HCT116 (cell line): ENCODE results near the gene CYB5D1. TPM values are rescaled to one million over a fixed set of nuclear protein-coding genes. Genes with fewer than 3 reads are reported as not detected.
A peak's percentile ranks its signal among the peaks of the same experiment; 100 is the strongest.

ENCODE experiments used
- ATAC-seq: fragments of 200-7000 bp; cut with Tn5 transposase; 2 replicates; pipeline ENCODE4 v1.9.1; 2020; ENCODE audit warnings: mild to moderate bottlenecking, moderate library complexity
- Bru-seq: library from RNA; stranded (reverse); fragments of 400-500 nt; gene quantifications from one replicate; lab custom pipeline; 2021; lab: Mats Ljungman, UMichigan
- BruChase-seq, 2 experiments: library from RNA; stranded (reverse); fragments of 400-500 nt; gene quantifications; one replicate each; lab custom pipeline; 2021; lab: Mats Ljungman, UMichigan
- BruUV-seq: library from RNA; stranded (reverse); fragments of 400-500 nt; replicated peaks from 2 replicates; lab custom pipeline; 2021; lab: Mats Ljungman, UMichigan
- CTCF ChIA-PET: fragments of 300-600 bp; sonication (Branson Sonifier 250); formaldehyde crosslinking; loops from one replicate; lab custom pipeline; 2021; ENCODE audit warnings: antibody characterized with exemption; lab: Charles Lee
- POLR2A ChIA-PET: fragments of 300-600, 350-600 bp; sonication (Branson Sonifier 250); formaldehyde crosslinking; loops from one replicate; lab custom pipeline; 2021; ENCODE audit warnings: antibody characterized with exemption; lab: Charles Lee
- RAD21 ChIA-PET, 2 experiments: fragments of 300-600 bp; sonication (Branson Sonifier 250); formaldehyde crosslinking; loops; one replicate each; lab custom pipeline; 2023; ENCODE audit warnings: low total read pairs in 2 of 2; ENCODE audit not compliant: uncharacterized antibody in 2 of 2, unreplicated experiment in 2 of 2, low non-redundant PET in 1 of 2; lab: Charles Lee
- DNase-seq: peaks from one replicate; pipeline ENCODE4 v3.0.0-alpha.2; 2010; ENCODE audit warnings: low read depth, low spot score
- H2AFZ ChIP-seq: fragments of 200-600 bp; shearing (Covaris generic), sonication (generic); 2 replicates; pipeline ENCODE4 v1.6.1; 2017; ENCODE audit warnings: low read depth, mixed run types, mixed read lengths, antibody characterized with exemption, low read length; ENCODE audit not compliant: poor library complexity, severe bottlenecking
- H3K27ac ChIP-seq: 2 replicates; pipeline ENCODE4 v1.5.1; 2012; ENCODE audit warnings: low read depth, low read length
- H3K27me3 ChIP-seq: fragments of 200-600 bp; sonication (generic); 2 replicates; pipeline ENCODE4 v1.6.1; 2016; ENCODE audit warnings: mixed run types, low read length, mixed read lengths; ENCODE audit not compliant: insufficient read depth
- H3K36me3 ChIP-seq, 2 experiments: fragments of 200-500 bp in 1 of 2; fragments of 200-600 bp in 1 of 2; sonication (Bioruptor generic) in 1 of 2; sonication (generic) in 1 of 2; 2 replicates each; pipeline versions ENCODE4 v1.5.1 to v1.6.1; 2014 to 2016; ENCODE audit warnings: low read length in 2 of 2, inconsistent platforms in 1 of 2, mixed read lengths in 1 of 2, mixed run types in 1 of 2; ENCODE audit not compliant: insufficient read depth in 2 of 2, control insufficient read depth in 1 of 2
- H3K4me1 ChIP-seq, 2 experiments: fragments of 200-600 bp in 1 of 2; sonication (generic) in 1 of 2; 2 replicates each; pipeline versions ENCODE4 v1.5.1 to v1.6.1; 2012 to 2017; ENCODE audit warnings: low read length in 2 of 2, inconsistent platforms in 1 of 2, mild to moderate bottlenecking in 1 of 2, mixed read lengths in 1 of 2, mixed run types in 1 of 2, moderate library complexity in 1 of 2; ENCODE audit not compliant: insufficient read depth in 2 of 2, control insufficient read depth in 1 of 2
- H3K4me2 ChIP-seq: fragments of 200-600 bp; sonication (generic); 2 replicates; pipeline ENCODE4 v1.6.1; 2017; ENCODE audit warnings: mixed run types, low read length, mixed read lengths
- H3K4me3 ChIP-seq, 2 experiments: fragments of 200-600 bp in 1 of 2; sonication (generic) in 1 of 2; replicated peaks in 1 of 2; 2 replicates each; pipeline ENCODE4 v1.5.1; 2011 to 2016; ENCODE audit warnings: low read length in 2 of 2, control low read depth in 1 of 2, low read depth in 1 of 2, mild to moderate bottlenecking in 1 of 2, mixed read lengths in 1 of 2, mixed run types in 1 of 2
- H3K79me2 ChIP-seq: fragments of 200-600 bp; sonication (generic); 2 replicates; pipeline ENCODE4 v1.6.1; 2017; ENCODE audit warnings: mild to moderate bottlenecking, mixed run types, low read length, moderate library complexity, mixed read lengths; ENCODE audit not compliant: insufficient read depth
- H3K9ac ChIP-seq: fragments of 200-600 bp; sonication (generic); 2 replicates; pipeline ENCODE4 v1.6.1; 2016; ENCODE audit warnings: low read length, mixed read lengths
- H3K9me2 ChIP-seq: fragments of 200-600 bp; sonication (generic), shearing (Covaris generic); 2 replicates; pipeline ENCODE4 v1.6.1; 2017; ENCODE audit warnings: mixed run types, mild to moderate bottlenecking, moderate library complexity; ENCODE audit not compliant: insufficient read depth
- H3K9me3 ChIP-seq, 2 experiments: fragments of 200-500 bp in 1 of 2; fragments of 200-600 bp in 1 of 2; sonication (Bioruptor generic) in 1 of 2; sonication (generic) in 1 of 2; 2 replicates each; pipeline ENCODE4 v1.6.1; 2014 to 2017; ENCODE audit warnings: low read length in 2 of 2, mixed read lengths in 2 of 2, inconsistent platforms in 1 of 2, low read depth in 1 of 2, mild to moderate bottlenecking in 1 of 2, mixed run types in 1 of 2, moderate library complexity in 1 of 2; ENCODE audit not compliant: control insufficient read depth in 1 of 2, insufficient read depth in 1 of 2
- H4K20me1 ChIP-seq: fragments of 200-600 bp; sonication (generic), shearing (Covaris generic); 2 replicates; pipeline ENCODE4 v1.6.1; 2017; ENCODE audit warnings: mixed run types, mild to moderate bottlenecking, moderate library complexity; ENCODE audit not compliant: insufficient read depth
- CBX3 ChIP-seq: IDR thresholded peaks from 2 replicates; pipeline ENCODE4 v1.6.1; 2012; ENCODE audit warnings: low read depth
- CTCF ChIP-seq, 3 experiments: fragments of 200-600 bp in 1 of 3; sonication (generic) in 1 of 3; IDR thresholded peaks in 2 of 3; conservative IDR thresholded peaks in 1 of 3; 2 replicates each; pipeline ENCODE4 v1.5.1; 2012 to 2017; ENCODE audit warnings: low read depth in 2 of 3, low read length in 2 of 3, antibody characterized with exemption in 1 of 3, borderline replicate concordance in 1 of 3, control low read depth in 1 of 3, mild to moderate bottlenecking in 1 of 3, mixed read lengths in 1 of 3, mixed run types in 1 of 3, moderate library complexity in 1 of 3; ENCODE audit not compliant: insufficient read depth in 1 of 3
- EGR1 ChIP-seq: IDR thresholded peaks from 2 replicates; pipeline ENCODE4 v1.6.1; 2012; ENCODE audit warnings: low read depth
- ELF1 ChIP-seq: IDR thresholded peaks from 2 replicates; pipeline ENCODE4 v1.6.1; 2012; ENCODE audit warnings: low read depth, borderline replicate concordance
- EZH2 ChIP-seq: fragments of 200-600 bp; sonication (generic); IDR thresholded peaks from 2 replicates; pipeline ENCODE4 v1.6.1; 2017; ENCODE audit warnings: antibody characterized with exemption, mixed run types
- EZH2phosphoT487 ChIP-seq: fragments of 200-600 bp; IDR thresholded peaks from 2 replicates; pipeline ENCODE4 v1.6.1; 2018; ENCODE audit warnings: antibody characterized with exemption, borderline replicate concordance
- FOSL1 ChIP-seq: IDR thresholded peaks from 2 replicates; pipeline ENCODE4 v1.6.1; 2012; ENCODE audit warnings: low read depth
- JUND ChIP-seq: IDR thresholded peaks from 2 replicates; pipeline ENCODE4 v1.6.1; 2012
- POLR2A ChIP-seq: IDR thresholded peaks from 2 replicates; pipeline ENCODE4 v1.7.0; 2011; ENCODE audit warnings: borderline replicate concordance; ENCODE audit not compliant: insufficient read depth, insufficient read length; ENCODE audit errors: extremely low read depth
- RAD21 ChIP-seq: IDR thresholded peaks from 2 replicates; pipeline ENCODE4 v1.6.1; 2012; ENCODE audit warnings: low read depth, mild to moderate bottlenecking
- REST ChIP-seq: IDR thresholded peaks from 2 replicates; pipeline ENCODE4 v1.6.1; 2012; ENCODE audit warnings: low read depth
- SIN3A ChIP-seq: IDR thresholded peaks from 2 replicates; pipeline ENCODE4 v1.6.1; 2012; ENCODE audit warnings: low read depth
- SRF ChIP-seq: IDR thresholded peaks from 2 replicates; pipeline ENCODE4 v1.6.1; 2012; ENCODE audit warnings: low read depth
- TCF7L2 ChIP-seq: IDR thresholded peaks from 2 replicates; pipeline ENCODE4 v1.7.0; 2011; ENCODE audit warnings: borderline replicate concordance, inconsistent platforms; ENCODE audit not compliant: insufficient read depth, insufficient read length; ENCODE audit errors: extremely low read depth
- YY1 ChIP-seq: IDR thresholded peaks from 2 replicates; pipeline ENCODE4 v1.6.1; 2011; ENCODE audit warnings: low read length, low read depth, moderate library complexity, mild to moderate bottlenecking; ENCODE audit not compliant: insufficient replicate concordance; ENCODE audit errors: extremely low read depth
- ZBTB33 ChIP-seq: IDR thresholded peaks from 2 replicates; pipeline ENCODE4 v1.6.1; 2011; ENCODE audit warnings: mild to moderate bottlenecking, low read length, moderate library complexity; ENCODE audit not compliant: insufficient replicate concordance; ENCODE audit errors: extremely low read depth
- intact Hi-C: fragments of 100-400 bp; cut with micrococcal nuclease; formaldehyde crosslinking; loops from 2 replicates; pipeline ENCODE4 v1.10.0; 2022
- long read RNA-seq: library from polyadenylated mRNA; unstranded; transcript quantifications from one replicate; pipeline ENCODE4 v2.0.0, GENCODE V29; 2021; ENCODE audit not compliant: unreplicated experiment
- polyA plus RNA-seq: library from polyadenylated mRNA; unstranded; fragments of >200 nt; gene quantifications from 2 replicates; pipeline ENCODE4 v1.2.1, GENCODE V29; 2012; ENCODE audit warnings: missing spikeins
- total RNA-seq: library from RNA; stranded (reverse); gene quantifications from one replicate; pipeline ENCODE4 v1.2.1, GENCODE V29; 2021; ENCODE audit not compliant: unreplicated experiment

CYB5D1 gene
- total RNA-seq (21.5 TPM), Bru-seq, nascent RNA (percentile 78 among the genes with signal in this experiment), BruChase-seq, experiment 1, labeled RNA remaining after a 6-hour chase (percentile 92 among the genes with signal in this experiment), BruChase-seq, experiment 2, labeled RNA remaining after a 2-hour chase (percentile 96 among the genes with signal in this experiment)
- polyA plus RNA-seq: 16.0 and 17.9 TPM in 2 replicates
- long read RNA-seq, transcript CYB5D1-201 (4 exons, 3,509 nt): major isoform, 25 of 35 reads
- long read RNA-seq, partial matches to known transcripts: 3 of 35 reads
- long read RNA-seq, other reads (novel, unspliced or antisense): 0 of 35 reads

- peak within 1 kb of the TSS; percentile 93 for H3K9ac ChIP-seq
- no peaks in the 10 kb centered on the region for H3K9me2 ChIP-seq
- peak within 1 kb of the TSS; percentile 99 for H3K4me2 ChIP-seq
- ATAC-seq (peak; percentile 49), DNase-seq (peak; percentile 94)
- H3K4me3 ChIP-seq: peak within 1 kb of the TSS; percentile 67 to 94
- H3K27ac ChIP-seq: peak within 1 kb of the TSS; percentile 92
- H3K4me1 ChIP-seq: peaks cover 10 to 24% of the 10 kb centered on the region in 2 experiments; a peak in 3 of 4 replicates
- peaks cover 42% of the 10 kb centered on the region for H3K79me2 ChIP-seq
- peak within 1 kb of the TSS; percentile 59 for H2AFZ ChIP-seq
- ChIA-PET CTCF (interaction anchor here (0.9 to 1.5 kb wide), 11 partner anchors 13 to 183 kb away, joined by 3 to 12 read pairs (median 6); partner anchors contain the start of genes KDM6B and TP53), POLR2A (interaction anchor here (0.6 to 2.6 kb wide), 14 partner anchors 13 to 454 kb away, joined by 3 to 45 read pairs (median 4); partner anchors contain the start of genes CNTROB, TMEM256, TP53 and TRAPPC1), RAD21 (interaction anchor here (1.0 to 1.7 kb wide), 4 partner anchors 22 to 114 kb away, joined by 3 to 6 read pairs (median 5); no protein-coding TSS in a partner anchor)
- peaks cover 8 to 23% of the 10 kb centered on the region in 2 experiments; a peak in 3 of 4 replicates for H3K36me3 ChIP-seq
- no TSS peak for BruUV-seq
- H3K9me3 ChIP-seq: no peaks in the 10 kb centered on the region
- no peaks in the 10 kb centered on the region for H4K20me1 ChIP-seq
- H3K27me3 ChIP-seq: no peaks in the 10 kb centered on the region
- intact Hi-C loops: loop anchor here (1.0 to 2.0 kb wide), 2 partner anchors 23 to 29 kb away; partner anchors contain the start of gene KDM6B
- TF ChIP-seq ZBTB33 (peak; percentile 88), TCF7L2 (no peak), ELF1 (no peak; the same call in 1 of the 2 replicates), REST (no peak), YY1 (peak; percentile 57), SIN3A (peak; percentile 79), CTCF (IDR thresholded peaks at IDR 0.05 in 2 of 3, conservative IDR thresholded peaks at IDR 0.05 in 1 of 3; ENCODE audit: borderline replicate concordance in 1 of 3, insufficient read depth in 1 of 3, low read depth in 2 of 3, low read length in 2 of 3) (no peak), RAD21 (no peak), CBX3 (no peak), FOSL1 (no peak), SRF (no peak; the same call in 1 of the 2 replicates), EZH2phosphoT487 (no peak), JUND (no peak), EZH2 (no peak), POLR2A (peak; percentile 59), EGR1 (no peak)
Measured at GRCh38 chr17:7857713-7858521, at the start of gene CYB5D1. CYB5D1 (plus strand) TSS chr17:7858003; CDS start chr17:7858135, 132 bp downstream.
